Thyroid gland (tissue), 4 donors: ENCODE measurements around the gene S100A9. TPM values are rescaled to one million over a fixed set of nuclear protein-coding genes. Genes with fewer than 3 reads are reported as not detected.

ENCODE experiments used
- DNase-seq, 2 donors: peaks; one replicate each; pipeline ENCODE4 v3.0.0-alpha.2; 2019
- H3K27ac ChIP-seq, 3 donors: fragments of 200-600 bp; sonication (generic); 1 replicate in 2 of 3; 2 replicates in 1 of 3; pipeline ENCODE4 v1.5.1; 2016 to 2019; ENCODE audit warnings: mild to moderate bottlenecking in 1 of 3, moderate library complexity in 1 of 3
- H3K27me3 ChIP-seq: fragments of 200-600 bp; sonication (generic); one replicate; pipeline ENCODE4 v1.5.1; 2019
- H3K36me3 ChIP-seq, 2 donors: fragments of 200-600 bp; sonication (generic); one replicate each; pipeline ENCODE4 v1.5.1; 2016 to 2019
- H3K4me1 ChIP-seq, 2 donors: fragments of 200-600 bp; sonication (generic); one replicate each; pipeline ENCODE4 v1.5.1; 2017 to 2019
- H3K4me3 ChIP-seq, 3 donors: fragments of 200-600 bp; sonication (generic); replicated peaks in 1 of 3; 1 replicate in 2 of 3; 2 replicates in 1 of 3; pipeline ENCODE4 v1.5.1; 2016; ENCODE audit warnings: mild to moderate bottlenecking in 1 of 3
- H3K9me3 ChIP-seq: fragments of 200-600 bp; sonication (generic); one replicate; pipeline ENCODE4 v1.5.1; 2017
- CTCF ChIP-seq, 6 experiments: fragments of 200-600 bp in 3 of 6; fragments of 450-650 bp in 3 of 6; sonication (generic) in 3 of 6; IDR thresholded peaks; one replicate each; pipeline ENCODE4 v1.5.1; 2016 to 2019; ENCODE audit warnings: antibody characterized with exemption in 6 of 6, mild to moderate bottlenecking in 2 of 6, inconsistent platforms in 1 of 6, moderate library complexity in 1 of 6
- POLR2A ChIP-seq, 2 donors: fragments of 450-650 bp; IDR thresholded peaks; one replicate each; pipeline ENCODE4 v1.6.1; 2017; ENCODE audit warnings: antibody characterized with exemption in 2 of 2, mild to moderate bottlenecking in 2 of 2, moderate library complexity in 1 of 2
- WGBS, 2 donors: methylation state at CpG; one replicate each; pipeline ENCODE4 v1.1.5; 2017; 5-methylcytosine and 5-hydroxymethylcytosine counted together
- intact Hi-C: fragments of 100-400 bp; cut with DNase I; formaldehyde crosslinking; loops from one replicate; pipeline ENCODE4 v1.15.1; 2023
- total RNA-seq, 4 donors: library from RNA; depleted of rRNA; stranded (reverse); fragments of >200 nt; gene quantifications; one replicate each; pipeline ENCODE4 v1.2.3, GENCODE V29; 2016

The S100A9 gene
- total RNA-seq, 4 donors from 2014 or later, result 36.2 to 285 (median 66.0) TPM

GRCh38 chr1:153341431-153341934 is 16.2 kb upstream of the S100A9 start:
- 95 to 98% methylated on average over 3 to 4 of the region's 4 CpGs for WGBS, 2 donors

DNA sequence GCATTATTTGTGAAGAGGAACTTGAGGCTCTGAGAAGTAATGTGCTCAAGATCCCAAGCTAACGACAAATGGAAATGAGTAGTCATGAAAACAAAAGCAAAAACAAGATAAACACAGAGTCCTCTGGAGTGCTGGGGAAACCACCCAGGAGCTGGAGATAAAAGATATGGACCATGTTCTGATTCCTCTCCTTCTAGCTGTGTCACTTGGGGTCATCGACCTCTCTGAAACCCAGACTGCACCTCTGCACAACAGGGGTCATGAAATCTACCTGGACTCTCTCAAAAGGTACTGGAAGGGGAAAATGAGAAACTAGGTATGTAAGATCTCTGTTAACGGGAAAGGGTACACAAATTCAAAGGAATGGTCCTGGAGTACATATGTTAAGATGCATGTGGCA is 15.5 kb upstream of the S100A9 start:
- H3K9me3 ChIP-seq, result no peaks in the 10 kb centered on the region
- no peaks in the 10 kb centered on the region for H3K27me3 ChIP-seq
- TF ChIP-seq POLR2A (IDR thresholded peaks at IDR 0.05) (no peak), CTCF (IDR thresholded peaks at IDR 0.05) (no peak)
- H3K36me3 ChIP-seq, result no peaks in the 10 kb centered on the region
- DNase-seq, result no peak
- no peak overlapping the region for H3K27ac ChIP-seq
- no peaks in the 10 kb centered on the region for H3K4me1 ChIP-seq
- intact Hi-C loops, result no loop called here
- 73 to 76% methylated on average over 3 of the region's 3 CpGs for WGBS, 2 donors
- H3K4me3 ChIP-seq, result no peak overlapping the region

More at GRCh38 chr1:153341431-153341934, 16.2 kb upstream of the S100A9 start:
- no peaks in the 10 kb centered on the region for H3K9me3 ChIP-seq
- H3K4me1 ChIP-seq, result no peaks in the 10 kb centered on the region
- no peak for TF ChIP-seq CTCF (IDR thresholded peaks at IDR 0.05)
- TF ChIP-seq POLR2A (IDR thresholded peaks at IDR 0.05), result no peak
- H3K36me3 ChIP-seq, result no peaks in the 10 kb centered on the region
- H3K27ac ChIP-seq, result no peak overlapping the region
- intact Hi-C loops, result no loop called here
- no peak overlapping the region for H3K4me3 ChIP-seq
- DNase-seq, result no peak
- no peaks in the 10 kb centered on the region for H3K27me3 ChIP-seq

DNA sequence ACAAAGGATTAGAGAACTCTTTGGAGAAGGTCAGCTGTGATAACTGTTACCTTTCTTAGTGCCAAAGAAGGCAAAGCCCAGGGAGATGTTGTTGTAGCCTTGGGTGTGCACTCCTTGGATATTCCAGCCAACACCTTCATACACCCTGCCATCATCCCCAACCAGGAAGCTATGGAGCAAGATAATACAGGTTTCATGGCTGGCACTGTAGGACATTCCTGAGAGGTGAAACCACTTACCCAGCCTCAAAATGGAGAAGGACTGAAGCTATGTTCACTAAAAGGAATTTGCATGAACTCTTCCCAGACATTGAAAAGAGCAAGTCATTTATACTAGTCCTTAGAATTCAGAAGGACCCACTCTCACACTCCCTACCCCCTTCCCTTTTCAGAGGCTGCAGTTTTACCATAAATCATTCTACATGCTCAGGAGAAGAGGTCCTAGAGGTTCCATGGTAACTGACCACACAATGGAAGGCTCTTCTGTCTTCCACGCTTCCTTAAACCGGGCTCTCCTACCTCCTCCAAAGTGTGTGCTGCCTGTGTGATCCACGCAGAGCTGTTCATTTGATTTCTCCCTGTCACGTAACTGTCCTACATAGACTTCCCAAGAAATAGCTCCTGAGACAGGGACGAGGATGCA is 14.5 kb upstream of the S100A9 start:
- Histone ChIP-seq H3K4me1 (no peaks in the 10 kb centered on the region), H3K4me3 (no peak overlapping the region), H3K9me3 (no peaks in the 10 kb centered on the region), H3K27me3 (no peaks in the 10 kb centered on the region), H3K27ac (no peak overlapping the region), H3K36me3 (no peaks in the 10 kb centered on the region)
- 35 to 36% methylated on average over 5 of the region's 5 CpGs for WGBS, 2 donors
- DNase-seq, result no peak
- intact Hi-C loops, result no loop called here
- TF ChIP-seq POLR2A (IDR thresholded peaks at IDR 0.05) (no peak), CTCF (IDR thresholded peaks at IDR 0.05) (no peak)

GRCh38 chr1:153343811-153344717 is 13.6 kb upstream of the S100A9 start:
- no peak for TF ChIP-seq POLR2A (IDR thresholded peaks at IDR 0.05)
- TF ChIP-seq CTCF (IDR thresholded peaks at IDR 0.05), result no peak
- DNase-seq, result no peak

GRCh38 chr1:153344718-153345025 is 13.0 kb upstream of the S100A9 start:
- DNase-seq, result no peak
- TF ChIP-seq CTCF (IDR thresholded peaks at IDR 0.05), result no peak
- no peak for TF ChIP-seq POLR2A (IDR thresholded peaks at IDR 0.05)
- no peaks in the 10 kb centered on the region for H3K27me3 ChIP-seq
- no peak overlapping the region for H3K4me3 ChIP-seq
- 48 to 55% methylated on average over 3 of the region's 3 CpGs for WGBS, 2 donors
- no peaks in the 10 kb centered on the region for H3K4me1 ChIP-seq
- no peaks in the 10 kb centered on the region for H3K36me3 ChIP-seq
- H3K27ac ChIP-seq, result no peak overlapping the region
- no peaks in the 10 kb centered on the region for H3K9me3 ChIP-seq
- intact Hi-C loops, result no loop called here

More at GRCh38 chr1:153343811-153344717, 13.6 kb upstream of the S100A9 start:
- intact Hi-C loops, result no loop called here
- WGBS, 2 donors, result 49 to 52% methylated on average over 8 to 9 of the region's 9 CpGs
- no peak overlapping the region for H3K27ac ChIP-seq
- H3K27me3 ChIP-seq, result no peaks in the 10 kb centered on the region
- H3K4me1 ChIP-seq, result no peaks in the 10 kb centered on the region
- no peaks in the 10 kb centered on the region for H3K36me3 ChIP-seq
- no peak overlapping the region for H3K4me3 ChIP-seq
- no peaks in the 10 kb centered on the region for H3K9me3 ChIP-seq
